K562 (cell line): ENCODE data around the gene RXRA. TPM values are rescaled to one million over a fixed set of nuclear protein-coding genes. Genes with fewer than 3 reads are reported as not detected.
A peak's percentile ranks its signal among the peaks of the same experiment; 100 is the strongest.

Experiments
- BHLHE40 ChIP-seq: IDR thresholded peaks from 2 replicates; pipeline ENCODE4 v1.6.1; 2011; ENCODE audit warnings: low read length, improper control_type of control experiment
- BMI1 ChIP-seq: fragments of 150-350 bp; IDR thresholded peaks from 2 replicates; pipeline ENCODE4 v1.6.1; 2014; ENCODE audit warnings: low read length
- CBX2 ChIP-seq: fragments of 200-600 bp; sonication (generic); IDR thresholded peaks from one replicate; pipeline ENCODE4 v1.6.1; 2012; ENCODE audit warnings: mild to moderate bottlenecking, low read length, inconsistent platforms; ENCODE audit not compliant: insufficient read depth, poor library complexity, severe bottlenecking
- CXXC5 ChIP-seq: fragments of 250-450 bp; sonication (Bioruptor Pico); IDR thresholded peaks from 2 replicates; pipeline ENCODE4 v1.8.0; 2022; ENCODE audit warnings: inconsistent platforms, mild to moderate bottlenecking, moderate library complexity
- DPF2 ChIP-seq: fragments of 450-650 bp; IDR thresholded peaks from 2 replicates; pipeline ENCODE4 v1.6.1; 2016
- GATA2 ChIP-seq: sonication (generic); formaldehyde crosslinking; IDR thresholded peaks from 2 replicates; pipeline ENCODE4 v1.4.0; 2020; ENCODE audit warnings: mild to moderate bottlenecking, missing genetic modification reagents
- HNRNPL ChIP-seq: fragments of 200-400 bp; formaldehyde crosslinking; IDR thresholded peaks from 2 replicates; pipeline ENCODE4 v1.6.1; 2017; ENCODE audit warnings: low read depth, mild to moderate bottlenecking, low read length
- KDM1A ChIP-seq, 2 experiments: fragments of 450-650 bp; IDR thresholded peaks; 2 replicates each; pipeline ENCODE4 v1.6.1; 2016; ENCODE audit warnings: mild to moderate bottlenecking in 2 of 2
- MAZ ChIP-seq, 2 experiments: fragments of 450-650 bp in 1 of 2; sonication (generic) in 1 of 2; formaldehyde crosslinking; IDR thresholded peaks in 1 of 2; conservative IDR thresholded peaks in 1 of 2; 2 replicates each; pipeline versions ENCODE4 v1.4.0 to v1.5.0; 2020; ENCODE audit warnings: mild to moderate bottlenecking in 1 of 2, missing genetic modification reagents in 1 of 2
- NCOA4 ChIP-seq: fragments of 450-650 bp; IDR thresholded peaks from 2 replicates; pipeline ENCODE4 v1.6.1; 2018; ENCODE audit warnings: mild to moderate bottlenecking; ENCODE audit not compliant: partially characterized antibody
- NFIC ChIP-seq: fragments of 450-650 bp; IDR thresholded peaks from 2 replicates; pipeline ENCODE4 v1.6.1; 2017; ENCODE audit warnings: mild to moderate bottlenecking, inconsistent platforms
- PML ChIP-seq: IDR thresholded peaks from 2 replicates; pipeline ENCODE4 v1.6.1; 2012; ENCODE audit warnings: low read length, inconsistent platforms
- PPARD ChIP-seq: fragments of 250-450 bp; sonication (Bioruptor Pico); IDR thresholded peaks from 2 replicates; pipeline ENCODE4 v1.8.0; 2022; ENCODE audit warnings: inconsistent platforms, mild to moderate bottlenecking, moderate library complexity
- RFX7 ChIP-seq: fragments of 250-450 bp; sonication (Bioruptor Pico); IDR thresholded peaks from 2 replicates; pipeline ENCODE4 v1.5.1; 2021; ENCODE audit warnings: mild to moderate bottlenecking
- SIN3B ChIP-seq: fragments of 450-650 bp; IDR thresholded peaks from 2 replicates; pipeline ENCODE4 v1.6.1; 2017; ENCODE audit warnings: low read depth, mild to moderate bottlenecking, moderate library complexity
- SMAD4 ChIP-seq: fragments of 250-450 bp; sonication (Bioruptor Pico); conservative IDR thresholded peaks from 2 replicates; pipeline ENCODE4 v1.8.0; 2021; ENCODE audit warnings: inconsistent platforms, mild to moderate bottlenecking, moderate library complexity
- TAL1 ChIP-seq: fragments of 450-650 bp; IDR thresholded peaks from 2 replicates; pipeline ENCODE4 v1.6.1; 2016; ENCODE audit warnings: mild to moderate bottlenecking
- TEAD4 ChIP-seq, 2 experiments: sonication (generic) in 1 of 2; formaldehyde crosslinking in 1 of 2; IDR thresholded peaks; 2 replicates each; pipeline versions ENCODE4 v1.6.1 to v1.8.0; 2012 to 2022; ENCODE audit warnings: borderline replicate concordance in 1 of 2, inconsistent platforms in 1 of 2, low read length in 1 of 2, mild to moderate bottlenecking in 1 of 2, missing genetic modification reagents in 1 of 2
- TFAP4 ChIP-seq: sonication (generic); formaldehyde crosslinking; IDR thresholded peaks from 2 replicates; pipeline ENCODE4 v1.8.0; 2022; ENCODE audit warnings: missing genetic modification reagents, mild to moderate bottlenecking, moderate library complexity, borderline replicate concordance
- ZKSCAN8 ChIP-seq: fragments of 200-800 bp; sonication (Bioruptor generic); IDR thresholded peaks from 2 replicates; pipeline ENCODE4 v1.6.1; 2016; ENCODE audit warnings: missing genetic modification characterization, missing compliant biosample characterization
- ZMIZ1 ChIP-seq, 2 experiments: fragments of 150-350 bp in 1 of 2; IDR thresholded peaks; 2 replicates each; pipeline ENCODE4 v1.6.1; 2012 to 2016; ENCODE audit warnings: low read depth in 2 of 2, low read length in 2 of 2, mild to moderate bottlenecking in 1 of 2, moderate library complexity in 1 of 2
- ZNF12 ChIP-seq: sonication (generic); formaldehyde crosslinking; IDR thresholded peaks from 2 replicates; pipeline ENCODE4 v1.4.0; 2020; ENCODE audit warnings: mild to moderate bottlenecking, missing genetic modification reagents
- ZNF384 ChIP-seq: IDR thresholded peaks from 2 replicates; pipeline ENCODE4 v1.6.1; 2012; ENCODE audit warnings: low read depth, low read length, improper control_type of control experiment
- polyA plus RNA-seq, 8 experiments: library from polyadenylated mRNA; depleted of rRNA in 4 of 8; stranded (reverse) in 5 of 8; unstranded in 3 of 8; fragments of >200 nt; fragmentation: Nextera tagmentation in 2 of 8; fragmentation: Illumina TruSeq in 1 of 8; extraction: Ambion mirVana in 2 of 8; extraction: Trizol in 1 of 8; gene quantifications; 2 replicates each; pipeline versions ENCODE4 v1.2.1 to v1.2.3, GENCODE V29; 2011 to 2014; ENCODE audit warnings: inconsistent platforms in 1 of 8, missing spikeins in 1 of 8
- total RNA-seq, 7 experiments: library from RNA; depleted of rRNA in 6 of 7; stranded (reverse); fragments of >200 nt in 6 of 7; fragmentation: Illumina TruSeq in 2 of 7; extraction: Trizol in 2 of 7; gene quantifications; 2 replicates each; pipeline versions ENCODE4 v1.2.1 to v1.2.3, GENCODE V29; 2011 to 2021; ENCODE audit warnings: low replicate concordance in 1 of 7

The RXRA gene
- total and polyA plus RNA-seq, 9 of the 15 experiments (the other 6 are each of a cell fraction or from before 2014, with no cell fraction given) = 0.35 to 23.6 (median 4.6) TPM

- peak in 1 of 2 experiments; percentile 77; a peak in 2 of 4 replicates for TF ChIP-seq ZMIZ1 (IDR thresholded peaks at IDR 0.05; ENCODE audit: low read depth in 2 of 2, low read length in 2 of 2)
- peak; percentile 34; the same call in 1 of the 2 replicates for TF ChIP-seq BHLHE40
- peak; percentile 51 for TF ChIP-seq CXXC5 (CRISPR knock-in tag)
- TF ChIP-seq TAL1 = peak; percentile 81
- no peak for TF ChIP-seq SIN3B
- no peak for TF ChIP-seq CBX2
- no peak for TF ChIP-seq ZNF12 (CRISPR knock-in tag)
- TF ChIP-seq PPARD (CRISPR knock-in tag) = no peak
- TF ChIP-seq NCOA4 = no peak
- peak; percentile 50; the same call in 1 of the 2 replicates for TF ChIP-seq HNRNPL
- peak; percentile 59; the same call in 1 of the 2 replicates for TF ChIP-seq BMI1
- TF ChIP-seq TFAP4 = peak; percentile 19; the same call in 1 of the 2 replicates
- peak; percentile 79 for TF ChIP-seq DPF2
- peak; percentile 45; the same call in 1 of the 2 replicates for TF ChIP-seq NFIC
- peak; percentile 91 for TF ChIP-seq TEAD4 (IDR thresholded peaks at IDR 0.05; ENCODE audit: low read length)
- TF ChIP-seq TEAD4 (CRISPR knock-in tag; IDR thresholded peaks at IDR 0.05; ENCODE audit: borderline replicate concordance) = no peak
- TF ChIP-seq SMAD4 = peak; percentile 46; the same call in 1 of the 2 replicates
- peak in 1 of 2 experiments; percentile 51; a peak in 2 of 4 replicates for TF ChIP-seq MAZ (CRISPR knock-in tag; conservative IDR thresholded peaks at IDR 0.05 in 1 of 2, IDR thresholded peaks at IDR 0.05 in 1 of 2)
- peak; percentile 72 for TF ChIP-seq ZNF384
- TF ChIP-seq RFX7 = no peak
- peak; percentile 88 for TF ChIP-seq ZKSCAN8 (CRISPR knock-in tag)
- peak; percentile 74 for TF ChIP-seq PML
- TF ChIP-seq KDM1A (IDR thresholded peaks at IDR 0.05) = peak; percentile 25 to 39; a peak in 1 of 4 replicates
- TF ChIP-seq GATA2 (CRISPR knock-in tag) = peak; percentile 98
These were observed 30.5 kb downstream of the RXRA start (continued) for GRCh38 chr9:134356496-134357470.
